ENCODE measurements around the gene FAM170B. TPM values are rescaled to one million over a fixed set of nuclear protein-coding genes. Genes with fewer than 3 reads are reported as not detected.
A peak's percentile ranks its signal among the peaks of the same experiment; 100 is the strongest.

Gene FAM170B
- total RNA-seq, 1 donor, result not detected

DNA sequence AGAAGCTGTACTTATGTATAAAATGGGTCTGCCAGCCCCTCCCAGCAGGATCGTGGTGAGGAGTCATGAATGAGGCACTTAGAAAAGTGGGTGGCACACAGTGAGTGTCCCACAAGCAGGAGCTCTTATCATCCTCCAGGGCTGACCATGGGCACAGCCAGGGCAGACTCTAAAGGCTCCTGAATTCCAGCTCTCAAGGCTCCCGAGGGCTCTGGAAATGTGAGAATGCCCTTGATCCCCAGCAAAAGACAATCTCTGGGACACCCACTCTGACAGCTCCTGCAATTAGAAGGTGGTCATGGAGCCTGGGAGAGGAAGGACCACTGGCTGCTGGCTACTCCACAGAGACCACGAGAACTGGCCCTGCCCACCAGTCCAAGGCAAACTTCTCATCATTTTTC is 20.1 kb downstream of the FAM170B start:
- no peak for DNase-seq (ENCODE audit: low read depth)
- TF ChIP-seq, protein P1, sequence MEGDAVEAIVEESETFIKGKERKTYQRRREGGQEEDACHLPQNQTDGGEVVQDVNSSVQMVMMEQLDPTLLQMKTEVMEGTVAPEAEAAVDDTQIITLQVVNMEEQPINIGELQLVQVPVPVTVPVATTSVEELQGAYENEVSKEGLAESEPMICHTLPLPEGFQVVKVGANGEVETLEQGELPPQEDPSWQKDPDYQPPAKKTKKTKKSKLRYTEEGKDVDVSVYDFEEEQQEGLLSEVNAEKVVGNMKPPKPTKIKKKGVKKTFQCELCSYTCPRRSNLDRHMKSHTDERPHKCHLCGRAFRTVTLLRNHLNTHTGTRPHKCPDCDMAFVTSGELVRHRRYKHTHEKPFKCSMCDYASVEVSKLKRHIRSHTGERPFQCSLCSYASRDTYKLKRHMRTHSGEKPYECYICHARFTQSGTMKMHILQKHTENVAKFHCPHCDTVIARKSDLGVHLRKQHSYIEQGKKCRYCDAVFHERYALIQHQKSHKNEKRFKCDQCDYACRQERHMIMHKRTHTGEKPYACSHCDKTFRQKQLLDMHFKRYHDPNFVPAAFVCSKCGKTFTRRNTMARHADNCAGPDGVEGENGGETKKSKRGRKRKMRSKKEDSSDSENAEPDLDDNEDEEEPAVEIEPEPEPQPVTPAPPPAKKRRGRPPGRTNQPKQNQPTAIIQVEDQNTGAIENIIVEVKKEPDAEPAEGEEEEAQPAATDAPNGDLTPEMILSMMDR (IDR thresholded peaks at IDR 0.05; ENCODE audit: insufficient read depth, low read length), result no peak
- H3K4me3 ChIP-seq (ENCODE audit: low read depth, low read length), result peak overlapping the region; percentile 14

DNA sequence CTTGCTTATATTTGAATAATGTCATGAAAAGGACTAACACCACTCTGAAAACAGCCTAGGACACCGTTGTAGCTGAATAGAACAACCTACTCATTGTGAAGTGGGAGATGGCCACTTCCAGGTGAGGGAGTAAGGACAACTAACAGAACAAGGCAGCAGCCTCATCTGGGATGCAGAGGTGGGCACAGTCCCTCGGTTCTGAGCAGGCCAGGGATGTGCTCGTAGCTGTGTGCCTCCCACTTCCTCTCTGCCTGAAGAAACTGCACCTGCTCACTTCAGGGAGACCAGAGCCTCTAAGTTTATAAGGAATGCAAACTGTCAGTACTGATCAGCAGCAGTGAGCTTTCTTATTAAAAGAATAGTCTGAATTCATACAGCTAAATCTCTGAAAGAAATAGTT is 21.0 kb downstream of the FAM170B start:
- DNase-seq (ENCODE audit: low read depth), result no peak
- TF ChIP-seq, protein P1 (IDR thresholded peaks at IDR 0.05; ENCODE audit: insufficient read depth, low read length), result no peak

DNA sequence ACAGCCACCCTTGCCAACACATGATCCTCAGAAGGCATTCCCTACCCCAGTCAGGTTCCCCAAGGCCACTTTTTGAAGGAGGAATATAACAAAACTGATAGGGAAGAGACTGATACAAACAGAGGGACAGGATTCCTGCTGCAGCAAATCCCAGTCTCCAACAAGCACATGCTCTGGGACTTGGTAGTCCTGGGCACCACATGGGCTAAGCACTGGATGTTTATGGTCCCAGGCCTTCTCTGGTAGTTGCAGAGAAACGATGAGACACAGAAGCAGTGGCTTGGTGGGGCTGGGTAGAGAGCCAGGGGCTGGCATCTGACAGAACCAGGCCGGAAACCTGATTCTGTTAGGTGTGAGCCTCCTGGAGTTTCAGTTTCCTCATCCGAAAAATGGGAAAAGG is 21.7 kb downstream of the FAM170B start:
- no peak overlapping the region for H3K4me3 ChIP-seq (ENCODE audit: low read depth, low read length)
- DNase-seq (ENCODE audit: low read depth), result no peak
- TF ChIP-seq, protein P1 (IDR thresholded peaks at IDR 0.05; ENCODE audit: insufficient read depth, low read length), result no peak

More for the DNA sequence above, 21.0 kb downstream of the FAM170B start:
- no peak overlapping the region for H3K4me3 ChIP-seq (ENCODE audit: low read depth, low read length)

DNA sequence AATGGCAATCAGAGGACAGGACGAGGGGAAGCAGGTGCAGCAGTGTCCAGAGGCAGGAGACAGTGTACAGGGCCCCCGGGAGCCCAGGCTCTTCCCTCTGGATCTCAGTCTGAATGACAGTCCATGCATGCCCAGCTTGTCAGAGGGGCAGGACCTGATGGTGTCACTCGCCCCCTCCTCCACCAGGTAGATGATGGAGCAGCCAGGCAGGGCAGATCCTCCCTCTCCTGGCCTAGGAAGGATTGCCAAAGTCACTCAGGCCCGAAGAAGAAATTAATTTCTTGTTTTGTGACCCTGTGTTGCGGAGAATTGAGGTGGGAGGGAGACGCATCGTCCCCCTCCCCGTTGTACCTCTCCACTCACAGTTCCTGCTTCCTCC is 22.5 kb downstream of the FAM170B start:
- DNase-seq (ENCODE audit: low read depth), result no peak
- no peak overlapping the region for H3K4me3 ChIP-seq (ENCODE audit: low read depth, low read length)
- TF ChIP-seq, protein P1 (IDR thresholded peaks at IDR 0.05; ENCODE audit: insufficient read depth, low read length), result no peak

DNA sequence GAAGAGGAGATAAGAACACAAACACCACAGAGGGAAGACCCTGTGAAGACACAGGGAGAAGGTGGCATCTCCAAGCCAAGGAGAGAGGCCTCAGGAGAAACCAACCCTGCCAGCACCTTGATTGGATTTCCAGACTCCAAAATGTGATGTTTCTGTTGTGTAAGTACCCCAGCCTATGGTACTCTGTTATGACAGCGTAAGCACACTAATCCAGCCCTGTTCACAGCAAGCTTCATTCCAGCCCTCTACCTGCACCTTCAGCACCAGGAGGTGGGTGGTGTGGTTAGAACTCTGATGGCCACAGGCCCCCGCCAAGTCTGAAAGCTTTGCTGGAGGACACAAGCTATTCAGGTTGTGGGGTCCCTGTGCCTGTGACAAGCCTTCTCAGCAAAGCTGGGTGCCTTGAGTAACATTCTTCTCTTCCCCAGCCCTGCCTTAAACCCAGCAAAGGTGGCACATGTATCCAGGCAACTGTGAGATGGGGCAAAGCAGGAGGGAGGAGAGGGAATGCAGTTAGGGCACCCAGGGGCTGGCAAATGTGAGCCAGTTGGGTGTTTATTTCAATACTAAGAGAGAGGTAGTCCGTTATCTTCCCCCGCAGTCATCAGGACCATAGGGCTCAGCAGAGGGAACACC is 23.0 kb downstream of the FAM170B start:
- TF ChIP-seq, protein P1 (IDR thresholded peaks at IDR 0.05; ENCODE audit: insufficient read depth, low read length), result no peak
- no peak overlapping the region for H3K4me3 ChIP-seq (ENCODE audit: low read depth, low read length)
- no peak for DNase-seq (ENCODE audit: low read depth)

DNA sequence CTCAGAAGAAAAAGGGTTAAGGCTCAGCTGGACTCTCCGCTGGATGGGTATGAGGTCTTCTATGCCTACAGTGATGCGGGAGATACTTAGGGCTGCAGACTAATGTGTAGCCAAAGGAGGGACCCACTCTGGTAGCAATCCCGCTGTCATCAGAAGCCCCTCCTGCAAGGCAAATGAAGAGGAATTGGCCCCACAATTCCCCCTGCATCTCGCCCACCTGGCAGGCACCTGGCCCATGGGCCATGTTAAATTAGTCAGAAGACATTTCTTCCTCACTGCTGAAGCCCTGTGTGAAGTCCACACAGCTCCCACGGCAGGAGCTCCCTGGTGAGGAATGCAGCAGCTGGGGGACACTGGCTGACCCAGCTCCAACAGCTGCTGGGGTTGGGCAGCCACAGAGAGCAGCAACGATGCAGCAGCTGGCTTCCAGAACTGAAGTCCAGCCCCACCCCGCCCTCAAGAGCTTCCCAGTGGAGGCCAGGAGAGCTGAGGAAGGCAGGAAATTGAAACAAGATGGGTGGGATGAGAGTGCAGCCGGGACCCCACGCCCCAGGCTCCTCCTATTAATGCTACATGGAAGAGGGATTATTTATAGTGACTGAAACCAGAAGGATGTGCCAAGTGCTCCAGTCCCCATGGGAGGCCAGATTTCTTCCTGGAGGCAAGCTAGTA is 24.0 kb downstream of the FAM170B start:
- no peak overlapping the region for H3K4me3 ChIP-seq (ENCODE audit: low read depth, low read length)
- DNase-seq (ENCODE audit: low read depth), result peak; percentile 86
- TF ChIP-seq, protein P1 (IDR thresholded peaks at IDR 0.05; ENCODE audit: insufficient read depth, low read length), result no peak

Data from fibroblast of the aortic adventitia (primary cell).